HG03108 (cell line): ENCODE results near the gene ZNF286A.
"Not testable (repeated sequence)": the region's sequence is repeated elsewhere in the genome, so short reads cannot be mapped to it uniquely, and the experiment has no call there.

Experiments used
- ATAC-seq: cut with Tn5 transposase; IDR thresholded peaks from one replicate; pipeline ENCODE4 v1.9.1; 2021; ENCODE audit warnings: moderate library complexity; ENCODE audit not compliant: unreplicated experiment

ZNF286A gene

DNA sequence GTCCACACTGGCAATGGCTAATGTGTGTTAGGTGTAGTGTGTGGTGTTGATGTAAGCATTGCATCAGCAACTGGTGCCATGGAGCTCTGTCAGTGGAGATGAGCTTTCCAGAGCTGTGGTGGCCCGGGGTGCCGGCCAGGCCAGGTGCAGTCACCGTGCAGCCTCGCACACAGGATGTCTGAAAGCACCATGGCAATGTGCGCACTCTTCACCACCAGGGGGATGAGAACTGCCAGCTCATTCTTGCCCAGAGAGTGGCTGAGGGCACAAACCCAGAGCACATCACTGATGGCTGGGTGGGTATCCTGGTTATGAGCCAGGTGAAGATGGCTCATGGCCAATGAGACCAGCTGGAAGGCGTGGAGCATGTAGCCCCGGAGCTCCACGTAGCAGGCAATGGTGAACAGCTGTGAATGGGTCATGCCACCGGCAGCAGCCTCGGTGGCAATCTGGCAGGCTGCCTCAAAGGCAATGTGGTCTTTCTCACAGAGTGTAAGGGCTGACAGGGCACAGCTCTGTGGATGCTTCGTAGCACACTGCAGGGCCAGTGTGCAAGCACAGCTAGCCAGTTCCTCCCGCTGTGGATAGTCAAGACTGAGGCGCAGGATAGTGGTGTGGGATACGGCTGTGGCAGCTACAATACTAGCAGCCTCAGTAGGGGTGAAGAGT, 69.4 kb downstream of the ZNF286A start:
- not testable (repeated sequence) for ATAC-seq
